NCI-H524 treated with DMSO at 0.1 percent for 48 hours (cell line): ENCODE measurements around the gene HOXB8.

ENCODE experiments used
- DNase-seq: peaks from one replicate; lab custom pipeline; 2025; lab: John Stamatoyannopoulos, UW

HOXB8 gene

DNA sequence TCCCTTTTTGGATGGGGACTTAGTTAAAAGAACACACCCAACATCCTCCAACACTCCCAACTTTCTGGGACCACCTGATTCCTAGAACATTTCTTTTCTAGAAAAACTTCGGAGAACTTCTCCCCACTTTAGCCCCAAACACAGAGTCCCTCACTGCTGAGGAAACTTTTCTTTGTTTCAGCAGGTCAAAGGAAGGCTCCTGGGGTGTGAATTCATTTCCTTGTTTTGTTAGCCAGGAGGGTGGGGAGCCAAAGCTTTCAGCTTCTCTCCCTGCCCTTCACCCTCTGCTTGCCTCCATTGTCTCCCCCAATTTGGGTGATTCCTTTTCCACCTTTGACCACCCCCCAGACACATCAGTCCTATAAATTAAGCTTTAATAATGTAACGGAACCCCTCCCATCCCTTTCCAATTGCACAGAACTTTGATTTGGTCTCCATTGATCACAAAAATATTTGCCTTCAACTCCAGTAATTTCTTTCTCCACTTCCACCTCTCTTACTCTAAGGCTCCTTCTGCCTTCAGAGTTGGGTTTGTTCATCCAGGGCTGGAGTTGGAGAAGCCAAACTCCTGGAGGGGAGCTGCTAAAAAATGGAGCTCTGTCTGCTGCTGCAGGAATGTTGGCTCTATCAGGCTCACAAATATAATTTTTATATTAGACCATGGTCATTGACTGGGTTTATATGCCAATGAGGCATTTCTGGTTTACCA is 47.3 kb downstream of the HOXB8 start:
- DNase-seq = no peak

DNA sequence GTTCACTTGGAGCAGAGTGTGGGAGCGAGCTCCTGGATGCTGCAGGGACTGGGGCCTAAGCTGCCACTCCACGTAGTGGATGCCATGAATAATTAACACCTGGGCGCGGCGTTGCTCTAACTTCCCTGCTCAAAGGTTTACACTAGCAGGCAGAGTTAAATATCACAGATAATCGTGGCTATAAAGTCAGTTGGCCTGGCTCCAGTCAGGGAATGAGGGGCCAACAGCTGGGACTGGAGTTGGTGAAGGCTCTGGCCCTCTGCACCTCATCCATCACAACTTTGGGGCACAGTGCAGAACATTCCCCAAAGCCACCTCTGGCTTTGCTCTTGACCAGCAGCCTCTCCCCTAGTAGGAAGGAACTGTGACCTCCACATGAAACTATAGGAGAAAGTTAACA is 47.9 kb downstream of the HOXB8 start:
- DNase-seq = no peak

DNA sequence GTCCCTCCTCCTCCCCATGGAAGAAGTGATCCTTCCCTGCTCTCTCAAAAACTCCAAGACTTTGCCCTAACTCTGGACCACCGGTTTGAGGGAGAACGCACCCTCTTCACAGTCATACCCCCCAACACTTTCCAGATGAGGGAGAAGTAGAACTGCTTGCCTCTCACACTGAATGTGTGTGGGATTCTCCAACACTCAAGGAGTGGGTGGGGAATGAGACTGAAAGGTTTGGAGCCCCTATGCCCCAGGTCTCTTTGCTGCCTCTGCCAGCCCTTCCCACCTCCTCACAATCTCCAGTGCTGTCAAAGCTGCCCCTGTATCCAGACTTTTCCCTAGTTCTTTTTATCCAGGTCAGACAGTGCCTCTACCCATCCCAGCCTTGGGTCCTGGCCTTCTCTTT is 48.4 kb downstream of the HOXB8 start:
- DNase-seq = no peak

DNA sequence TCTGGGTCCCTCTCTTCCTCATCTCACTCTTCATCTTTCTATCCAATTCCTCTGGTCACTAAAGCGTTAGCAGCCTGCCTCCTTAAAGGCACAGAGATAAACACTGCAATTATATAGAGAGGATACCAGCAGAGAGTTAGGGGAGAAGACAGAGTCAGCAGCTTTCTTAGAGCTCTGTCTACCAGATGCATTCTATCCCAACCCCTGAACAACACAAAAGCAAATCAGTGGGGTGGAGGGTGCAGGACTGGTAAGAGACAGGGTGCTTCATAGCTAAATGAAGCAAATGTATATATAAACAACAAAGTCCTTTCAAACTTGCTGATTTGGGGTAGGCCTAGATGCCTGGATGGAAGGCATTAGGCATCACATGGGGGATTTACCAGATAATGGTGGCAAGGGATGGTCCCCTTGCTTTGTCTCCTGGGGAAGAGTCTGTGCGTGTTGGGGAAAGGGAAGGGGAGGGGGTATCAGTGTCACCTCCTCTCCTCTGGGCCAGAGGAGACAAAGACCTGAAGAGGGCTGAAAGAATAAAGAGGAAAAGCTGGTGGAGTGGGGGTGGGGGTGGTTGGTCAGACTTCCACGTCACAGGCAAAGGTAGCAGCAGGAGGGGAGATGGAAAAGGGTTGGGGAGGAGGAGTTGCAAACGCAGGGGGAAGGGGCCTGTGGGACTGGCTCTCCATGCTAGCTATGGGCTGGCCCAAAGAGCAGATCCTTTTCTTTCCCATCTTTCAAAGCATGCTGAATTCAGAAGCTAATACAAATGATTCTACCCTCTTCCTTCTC is 49.0 kb downstream of the HOXB8 start:
- no peak for DNase-seq

DNA sequence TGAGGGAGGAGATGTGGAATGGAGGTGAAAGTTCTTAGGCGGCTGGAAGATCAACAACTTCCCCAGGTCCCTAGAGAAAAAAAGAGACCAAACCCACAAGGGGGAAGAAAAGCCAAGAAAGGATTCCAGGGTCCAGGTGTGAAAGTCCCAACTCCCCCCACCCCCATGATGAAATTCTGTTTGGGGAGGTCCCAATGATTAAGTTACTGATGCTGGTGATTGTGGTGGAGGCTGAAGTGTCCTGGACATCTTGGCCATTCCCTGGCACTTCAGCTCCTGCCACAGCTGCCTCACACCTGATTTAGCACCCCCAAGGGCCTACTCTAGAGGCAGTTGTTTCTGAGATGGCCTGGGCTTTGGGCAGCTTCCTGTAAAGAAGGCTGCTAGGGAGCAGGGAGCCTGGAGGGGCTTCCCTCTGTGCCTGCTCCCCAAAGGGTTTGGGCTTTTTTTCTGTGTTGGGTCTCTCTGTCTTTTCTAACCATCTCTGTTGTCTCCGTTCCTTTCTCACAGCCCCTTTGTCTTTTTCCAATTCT is 50.0 kb downstream of the HOXB8 start:
- DNase-seq = no peak

DNA sequence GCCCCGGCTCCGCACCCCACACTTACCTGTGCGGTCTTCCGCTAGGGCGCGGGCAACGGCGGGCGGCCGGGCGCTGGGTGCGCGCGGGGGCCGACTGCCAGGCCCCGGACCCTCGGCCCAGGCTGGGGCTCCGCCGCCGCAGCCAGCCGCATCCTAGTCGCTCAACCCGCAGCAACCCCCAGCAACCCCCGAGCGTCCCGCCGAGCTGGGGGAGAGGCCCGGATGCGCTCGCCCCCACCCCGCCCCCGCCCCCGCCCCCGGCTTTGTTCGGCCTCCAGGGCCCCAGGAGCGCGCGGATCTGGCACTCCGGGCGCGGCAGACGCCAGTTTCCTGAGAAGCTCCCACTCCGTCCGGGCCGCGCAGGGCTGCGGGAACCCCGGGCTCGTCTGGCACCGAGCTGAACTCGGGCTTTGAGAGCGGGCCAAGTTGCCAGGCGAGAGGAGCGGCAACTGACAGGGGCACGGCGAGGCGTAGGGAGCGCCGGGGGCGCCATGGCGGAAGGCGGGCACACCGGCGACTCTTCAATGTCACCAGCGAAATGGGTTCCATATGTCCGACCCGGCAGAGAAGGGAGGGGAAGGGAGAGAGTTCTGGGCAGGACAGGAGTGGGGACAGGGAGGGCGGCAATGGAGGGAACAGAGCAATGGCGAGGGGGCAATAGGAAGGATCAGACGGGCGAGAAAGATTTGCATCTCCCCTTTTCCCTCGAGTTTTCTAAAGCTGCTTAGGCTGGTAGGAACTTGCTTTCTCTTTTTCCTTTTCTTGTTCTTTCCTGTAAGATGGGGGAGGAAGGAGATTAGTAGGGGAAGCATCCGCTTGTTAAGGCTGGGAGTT is 50.7 kb downstream of the HOXB8 start:
- DNase-seq = no peak

DNA sequence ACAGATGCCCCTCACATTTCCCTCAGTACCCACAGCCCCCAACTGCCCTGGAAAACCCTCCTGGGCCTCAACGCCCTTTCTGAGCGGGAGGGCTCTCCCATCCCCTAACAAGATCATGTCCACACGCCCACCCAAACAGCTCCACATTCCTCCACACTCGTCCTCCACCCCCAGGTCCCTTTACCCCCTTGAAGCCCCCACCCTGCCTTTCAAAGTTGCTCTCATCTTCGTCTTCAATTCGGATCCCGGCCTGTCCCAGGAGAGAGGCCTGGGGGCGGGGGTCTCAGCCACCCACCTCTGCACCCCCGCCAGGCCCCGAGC is 51.3 kb downstream of the HOXB8 start:
- DNase-seq = no peak

DNA sequence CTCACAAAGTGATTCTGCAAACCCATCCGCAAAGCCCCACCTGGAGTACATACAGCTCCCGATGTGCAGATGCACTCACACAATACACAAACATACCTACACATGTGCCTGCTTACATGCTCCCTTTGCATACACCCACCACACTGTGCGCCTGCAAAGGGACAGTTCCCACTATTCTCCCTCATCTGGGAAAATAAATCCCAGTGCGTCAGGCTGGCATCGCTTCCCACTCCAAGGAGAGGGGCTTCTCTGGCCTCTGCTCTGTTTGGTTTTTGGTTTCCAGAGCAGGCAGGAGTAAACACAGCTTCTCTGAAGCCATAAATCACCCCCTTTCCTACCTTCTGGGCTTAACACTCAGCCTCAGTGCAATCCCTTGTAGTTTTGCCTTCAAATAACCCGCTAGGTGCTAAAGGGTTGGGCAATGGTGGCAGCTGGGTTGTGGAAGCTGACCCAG is 51.7 kb downstream of the HOXB8 start:
- no peak for DNase-seq

DNA sequence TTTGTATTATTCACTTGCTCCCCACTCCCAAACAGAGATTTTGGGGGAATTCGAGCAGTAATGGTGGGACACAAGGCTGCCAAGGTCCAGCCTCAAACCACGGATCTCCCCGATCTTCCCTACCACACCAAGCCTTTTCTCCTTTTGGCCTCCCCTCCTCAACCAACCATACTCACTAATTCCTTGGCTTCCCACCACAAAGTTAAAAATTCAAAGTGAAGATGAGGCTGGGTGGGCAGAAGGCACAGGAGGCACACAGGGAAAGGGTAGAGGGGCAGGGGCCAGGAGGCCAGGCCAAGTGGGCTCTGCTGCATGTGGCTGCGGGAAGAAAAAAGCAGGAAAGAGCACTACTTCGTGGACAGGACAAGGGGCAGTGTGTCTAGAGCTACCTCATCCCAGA is 52.2 kb downstream of the HOXB8 start:
- DNase-seq = no peak
